CD8-positive, alpha-beta memory T cell (primary cell): ENCODE results near the gene ADCY7. TPM values are rescaled to one million over a fixed set of nuclear protein-coding genes. Genes with fewer than 3 reads are reported as not detected.

Experiments used
- CTCF ChIA-PET: fragments of 350-600 bp; sonication (Branson Sonifier 250); formaldehyde crosslinking; loops from one replicate; lab custom pipeline; 2021; ENCODE audit warnings: antibody characterized with exemption; lab: Charles Lee
- POLR2A ChIA-PET: fragments of 350-600 bp; sonication (Branson Sonifier 250); formaldehyde crosslinking; loops from one replicate; lab custom pipeline; 2021; ENCODE audit warnings: antibody characterized with exemption; lab: Charles Lee
- DNase-seq, 5 donors: peaks; one replicate each; pipeline versions ENCODE4 v3.0.0 to v3.0.0-alpha.2; 2020 to 2022; ENCODE audit warnings: mixed read lengths in 1 of 5
- H3K27ac ChIP-seq: one replicate; pipeline ENCODE4 v1.7.0; 2013; ENCODE audit warnings: low read depth, mild to moderate bottlenecking, low read length, moderate library complexity
- H3K27me3 ChIP-seq: 2 replicates; pipeline ENCODE4 v1.7.0; 2013; ENCODE audit warnings: low read length, mild to moderate bottlenecking; ENCODE audit not compliant: insufficient read depth, poor library complexity, severe bottlenecking
- H3K36me3 ChIP-seq: 2 replicates; pipeline ENCODE4 v1.7.0; 2013; ENCODE audit warnings: mild to moderate bottlenecking, low read length, moderate library complexity; ENCODE audit not compliant: insufficient read depth
- H3K4me1 ChIP-seq: 2 replicates; pipeline ENCODE4 v1.7.0; 2013; ENCODE audit warnings: mild to moderate bottlenecking, low read length, moderate library complexity; ENCODE audit not compliant: insufficient read depth
- H3K4me3 ChIP-seq: 2 replicates; pipeline ENCODE4 v1.7.0; 2013; ENCODE audit warnings: mild to moderate bottlenecking, low read length
- H3K9me3 ChIP-seq: 2 replicates; pipeline ENCODE4 v1.7.0; 2013; ENCODE audit warnings: mild to moderate bottlenecking, low read length
- H3K27ac Mint-ChIP-seq, 8 donors: one replicate each; pipeline ENCODE4 v1.8.0; 2020 to 2021; ENCODE audit warnings: mixed read lengths in 8 of 8, mild to moderate bottlenecking in 6 of 8, inconsistent platforms in 3 of 8, moderate library complexity in 3 of 8
- H3K27me3 Mint-ChIP-seq, 2 donors: one replicate each; pipeline ENCODE4 v1.8.0; 2020 to 2021; ENCODE audit warnings: mixed read lengths in 2 of 2, mild to moderate bottlenecking in 1 of 2, moderate library complexity in 1 of 2
- H3K36me3 Mint-ChIP-seq, 3 donors: one replicate each; pipeline ENCODE4 v1.8.0; 2020 to 2021; ENCODE audit warnings: mixed read lengths in 3 of 3, inconsistent platforms in 1 of 3, mild to moderate bottlenecking in 1 of 3
- H3K4me1 Mint-ChIP-seq, 3 donors: one replicate each; pipeline ENCODE4 v1.8.0; 2020 to 2021; ENCODE audit warnings: mixed read lengths in 3 of 3, inconsistent platforms in 1 of 3, mild to moderate bottlenecking in 1 of 3
- H3K4me3 Mint-ChIP-seq, 7 donors: one replicate each; pipeline ENCODE4 v1.8.0; 2020 to 2021; ENCODE audit warnings: mixed read lengths in 7 of 7, mild to moderate bottlenecking in 6 of 7, moderate library complexity in 4 of 7, inconsistent platforms in 2 of 7
- H3K9me3 Mint-ChIP-seq, 5 donors: one replicate each; pipeline ENCODE4 v1.8.0; 2020 to 2022; ENCODE audit warnings: mixed read lengths in 5 of 5, mild to moderate bottlenecking in 3 of 5, moderate library complexity in 2 of 5, inconsistent platforms in 1 of 5
- polyA plus RNA-seq: library from polyadenylated mRNA; unstranded; fragments of 300-500 nt; fragmentation: Illumina TruSeq; gene quantifications from one replicate; pipeline ENCODE4 v1.2.3, GENCODE V29; 2021
- total RNA-seq, 2 experiments: library from RNA; stranded (reverse); gene quantifications; one replicate each; pipeline ENCODE4 v1.2.3, GENCODE V29; 2021

Gene ADCY7
- total and polyA plus RNA-seq, 3 experiments from 2014 or later = 76.6 to 88.1 (median 83.4) TPM

- Mint-ChIP-seq H3K4me3 (no peak overlapping the region), H3K27me3 (peaks cover 0 to 1% of the 10 kb centered on the region in 2 donors), H3K9me3 (no peaks in the 10 kb centered on the region), H3K27ac (peak overlapping the region in 3 of 8 donors; percentile 3 to 92 (median 13)), H3K4me1 (peaks cover 12 to 26% (median 17%) of the 10 kb centered on the region in 3 donors), H3K36me3 (no peaks in the 10 kb centered on the region)
- peak in 1 of 5 donors; percentile 34 for DNase-seq
- Histone ChIP-seq H3K27ac (no peak overlapping the region), H3K9me3 (no peaks in the 10 kb centered on the region), H3K36me3 (no peaks in the 10 kb centered on the region), H3K4me3 (no peak overlapping the region), H3K27me3 (no peaks in the 10 kb centered on the region), H3K4me1 (peaks cover 8% of the 10 kb centered on the region)
- ChIA-PET CTCF (interaction anchor here (1.3 to 6.7 kb wide), 2 partner anchors 15 to 95 kb away, joined by 3 to 40 read pairs; no protein-coding TSS in a partner anchor), POLR2A (no interaction called here)
These were observed 6.8 kb upstream of the ADCY7 start for GRCh38 chr16:50259334-50260205.

- Mint-ChIP-seq H3K27ac (peak overlapping the region in 3 of 8 donors; percentile 7 to 92 (median 17)), H3K4me3 (no peak overlapping the region), H3K27me3 (peaks cover 0 to 1% of the 10 kb centered on the region in 2 donors), H3K36me3 (no peaks in the 10 kb centered on the region), H3K9me3 (no peaks in the 10 kb centered on the region), H3K4me1 (peaks cover 18 to 34% (median 26%) of the 10 kb centered on the region in 3 donors)
- CTCF ChIA-PET = interaction anchor here (1.0 to 6.7 kb wide), 3 partner anchors 14 to 405 kb away, joined by 3 to 40 read pairs (median 3); no protein-coding TSS in a partner anchor
- H3K4me3 ChIP-seq = no peak overlapping the region
- H3K36me3 ChIP-seq = no peaks in the 10 kb centered on the region
- H3K4me1 ChIP-seq = peaks cover 14% of the 10 kb centered on the region
- no peaks in the 10 kb centered on the region for H3K9me3 ChIP-seq
- DNase-seq = peak in 1 of 5 donors; percentile 40
- no peaks in the 10 kb centered on the region for H3K27me3 ChIP-seq
- POLR2A ChIA-PET = no interaction called here
- no peak overlapping the region for H3K27ac ChIP-seq
These were observed 5.9 kb upstream of the ADCY7 start for GRCh38 chr16:50260206-50261159.

- no peak overlapping the region for H3K27ac ChIP-seq
- no peaks in the 10 kb centered on the region for H3K36me3 Mint-ChIP-seq
- DNase-seq = no peak
- no peaks in the 10 kb centered on the region for H3K36me3 ChIP-seq
- CTCF ChIA-PET = interaction anchor here (1.0 to 6.7 kb wide), 4 partner anchors 13 to 404 kb away, joined by 3 to 40 read pairs (median 5); no protein-coding TSS in a partner anchor
- peaks cover 0 to 1% of the 10 kb centered on the region in 2 donors for H3K27me3 Mint-ChIP-seq
- no peak overlapping the region for H3K4me3 Mint-ChIP-seq
- POLR2A ChIA-PET = no interaction called here
- H3K9me3 ChIP-seq = no peaks in the 10 kb centered on the region
- H3K27me3 ChIP-seq = no peaks in the 10 kb centered on the region
- H3K4me1 Mint-ChIP-seq = peaks cover 24 to 42% (median 34%) of the 10 kb centered on the region in 3 donors
- peak overlapping the region in 1 of 8 donors; percentile 7 for H3K27ac Mint-ChIP-seq
- H3K4me3 ChIP-seq = no peak overlapping the region
- no peaks in the 10 kb centered on the region for H3K9me3 Mint-ChIP-seq
- H3K4me1 ChIP-seq = peaks cover 21% of the 10 kb centered on the region
These were observed 5.1 kb upstream of the ADCY7 start for GRCh38 chr16:50261160-50261706.

GRCh38 chr16:50261707-50262235 lies 4.6 kb upstream of the ADCY7 start:
- POLR2A ChIA-PET = interaction anchor here (0.6 to 1.0 kb wide), 2 partner anchors 12 to 24 kb away, joined by 3 to 6 read pairs; no protein-coding TSS in a partner anchor
- Histone ChIP-seq H3K9me3 (no peaks in the 10 kb centered on the region), H3K4me1 (peaks cover 22% of the 10 kb centered on the region), H3K27ac (no peak overlapping the region), H3K27me3 (no peaks in the 10 kb centered on the region), H3K36me3 (no peaks in the 10 kb centered on the region), H3K4me3 (no peak overlapping the region)
- peak in 1 of 5 donors; percentile 15 for DNase-seq
- H3K4me3 Mint-ChIP-seq = no peak overlapping the region
- CTCF ChIA-PET = interaction anchor here (0.7 to 6.7 kb wide), 5 partner anchors 12 to 403 kb away, joined by 3 to 40 read pairs (median 3); no protein-coding TSS in a partner anchor
- H3K4me1 Mint-ChIP-seq = peaks cover 25 to 45% (median 35%) of the 10 kb centered on the region in 3 donors
- H3K36me3 Mint-ChIP-seq = peaks cover 0 to 4% (median 0%) of the 10 kb centered on the region in 3 donors
- H3K27ac Mint-ChIP-seq = no peak overlapping the region
- peaks cover 0 to 1% of the 10 kb centered on the region in 2 donors for H3K27me3 Mint-ChIP-seq
- H3K9me3 Mint-ChIP-seq = no peaks in the 10 kb centered on the region

GRCh38 chr16:50263060-50263909 lies 3.1 kb upstream of the ADCY7 start:
- peaks cover 0 to 13% (median 0%) of the 10 kb centered on the region in 3 donors for H3K36me3 Mint-ChIP-seq
- Histone ChIP-seq H3K9me3 (no peaks in the 10 kb centered on the region), H3K36me3 (no peaks in the 10 kb centered on the region), H3K27me3 (no peaks in the 10 kb centered on the region), H3K4me3 (no peak overlapping the region), H3K27ac (peak overlapping the region; percentile 53), H3K4me1 (peaks cover 25% of the 10 kb centered on the region)
- POLR2A ChIA-PET = interaction anchor here (0.5 to 1.0 kb wide), 2 partner anchors 10 to 133 kb away, joined by 3 to 6 read pairs; no protein-coding TSS in a partner anchor
- peak overlapping the region in 4 of 8 donors; percentile 5 to 91 (median 58) for H3K27ac Mint-ChIP-seq
- DNase-seq = peak in 1 of 5 donors; percentile 26
- peaks cover 0 to 1% of the 10 kb centered on the region in 2 donors for H3K27me3 Mint-ChIP-seq
- no peaks in the 10 kb centered on the region for H3K9me3 Mint-ChIP-seq
- H3K4me3 Mint-ChIP-seq = peak overlapping the region in 1 of 7 donors; percentile 74
- peaks cover 33 to 56% (median 42%) of the 10 kb centered on the region in 3 donors for H3K4me1 Mint-ChIP-seq
- CTCF ChIA-PET = interaction anchor here (0.8 to 6.7 kb wide), 4 partner anchors 11 to 53 kb away, joined by 3 to 40 read pairs (median 5); no protein-coding TSS in a partner anchor

GRCh38 chr16:50263940-50264929 lies 2.1 kb upstream of the ADCY7 start:
- ChIA-PET CTCF (interaction anchor here (0.8 to 6.7 kb wide), 6 partner anchors 10 to 239 kb away, joined by 3 to 40 read pairs (median 3); partner anchors contain the start of gene CNEP1R1), POLR2A (no interaction called here)
- Mint-ChIP-seq H3K4me1 (peaks cover 40 to 64% (median 52%) of the 10 kb centered on the region in 3 donors), H3K27me3 (peaks cover 0 to 1% of the 10 kb centered on the region in 2 donors), H3K4me3 (peak overlapping the region in 3 of 7 donors; percentile 20 to 66 (median 37)), H3K27ac (peak overlapping the region in 7 of 8 donors; percentile 4 to 99 (median 38)), H3K9me3 (no peaks in the 10 kb centered on the region), H3K36me3 (peaks cover 0 to 16% (median 2%) of the 10 kb centered on the region in 3 donors)
- no peaks in the 10 kb centered on the region for H3K36me3 ChIP-seq
- H3K4me3 ChIP-seq = no peak overlapping the region
- no peaks in the 10 kb centered on the region for H3K27me3 ChIP-seq
- peak in 1 of 5 donors; percentile 36 for DNase-seq
- H3K27ac ChIP-seq = peak overlapping the region; percentile 53
- H3K9me3 ChIP-seq = no peaks in the 10 kb centered on the region
- peaks cover 34% of the 10 kb centered on the region for H3K4me1 ChIP-seq
